HepG2 (cell line): ENCODE results near the gene CLASRP. TPM values are rescaled to one million over a fixed set of nuclear protein-coding genes. Genes with fewer than 3 reads are reported as not detected.

Experiments
- ATF1 ChIP-seq: IDR thresholded peaks from 2 replicates; pipeline ENCODE4 v1.6.1; 2016; ENCODE audit warnings: mild to moderate bottlenecking, control low read depth
- CENPT ChIP-seq: sonication (generic); formaldehyde crosslinking; IDR thresholded peaks from 2 replicates; pipeline ENCODE4 v1.8.0; 2022; ENCODE audit warnings: low read depth, mild to moderate bottlenecking, moderate library complexity, missing genetic modification reagents
- ELF3 ChIP-seq: IDR thresholded peaks from 2 replicates; pipeline ENCODE4 v1.6.1; 2016; ENCODE audit warnings: missing genetic modification reagents, missing compliant biosample characterization
- HES4 ChIP-seq: sonication (generic); formaldehyde crosslinking; IDR thresholded peaks from 2 replicates; pipeline ENCODE4 v1.9.0; 2021; ENCODE audit warnings: mild to moderate bottlenecking, missing genetic modification reagents, borderline replicate concordance
- KLF9 ChIP-seq: IDR thresholded peaks from 2 replicates; pipeline ENCODE4 v1.6.1; 2016; ENCODE audit warnings: low read depth
- MYNN ChIP-seq: sonication (generic); formaldehyde crosslinking; IDR thresholded peaks from 2 replicates; pipeline ENCODE4 v1.4.0; 2020; ENCODE audit warnings: mild to moderate bottlenecking, low read depth, missing genetic modification reagents
- SSRP1 ChIP-seq: IDR thresholded peaks from 2 replicates; pipeline ENCODE4 v1.6.1; 2016; ENCODE audit warnings: control low read depth
- SYNCRIP ChIP-seq: fragments of 200-400 bp; formaldehyde crosslinking; IDR thresholded peaks from 2 replicates; pipeline ENCODE4 v1.6.1; 2018; ENCODE audit warnings: mild to moderate bottlenecking, low read depth, low read length; ENCODE audit not compliant: insufficient read depth
- XRCC5 ChIP-seq: fragments of 200-400 bp; formaldehyde crosslinking; optimal IDR thresholded peaks from 2 replicates; pipeline ENCODE3; 2017; ENCODE audit warnings: mild to moderate bottlenecking, low read length
- ZBTB20 ChIP-seq: sonication (generic); formaldehyde crosslinking; IDR thresholded peaks from 2 replicates; pipeline ENCODE4 v1.8.1; 2023; ENCODE audit warnings: missing genetic modification reagents, low read depth, mild to moderate bottlenecking, borderline replicate concordance
- ZBTB33 ChIP-seq: sonication (generic); formaldehyde crosslinking; IDR thresholded peaks from 2 replicates; pipeline ENCODE4 v1.4.0; 2020; ENCODE audit warnings: missing genetic modification reagents
- ZBTB49 ChIP-seq: sonication (generic); formaldehyde crosslinking; IDR thresholded peaks from 2 replicates; pipeline ENCODE4 v1.4.0; 2020; ENCODE audit warnings: missing genetic modification reagents, borderline replicate concordance
- ZFP91 ChIP-seq: sonication (generic); formaldehyde crosslinking; IDR thresholded peaks from 2 replicates; pipeline ENCODE4 v1.9.0; 2022; ENCODE audit warnings: missing genetic modification reagents, mild to moderate bottlenecking, borderline replicate concordance
- ZNF232 ChIP-seq: sonication (generic); formaldehyde crosslinking; IDR thresholded peaks from 2 replicates; pipeline ENCODE4 v1.4.0; 2020; ENCODE audit warnings: missing genetic modification reagents, borderline replicate concordance
- ZNF234 ChIP-seq: sonication (generic); formaldehyde crosslinking; conservative IDR thresholded peaks from 2 replicates; pipeline ENCODE4 v1.5.1; 2020; ENCODE audit warnings: mild to moderate bottlenecking, missing genetic modification reagents
- ZNF30 ChIP-seq: sonication (generic); formaldehyde crosslinking; IDR thresholded peaks from 2 replicates; pipeline ENCODE4 v1.5.0; 2020; ENCODE audit warnings: mild to moderate bottlenecking, missing genetic modification reagents
- ZNF383 ChIP-seq: sonication (generic); formaldehyde crosslinking; IDR thresholded peaks from 2 replicates; pipeline ENCODE4 v1.4.0; 2020; ENCODE audit warnings: missing genetic modification reagents, mild to moderate bottlenecking, borderline replicate concordance
- ZNF543 ChIP-seq: sonication (generic); formaldehyde crosslinking; IDR thresholded peaks from 2 replicates; pipeline ENCODE4 v1.4.0; 2020; ENCODE audit warnings: mild to moderate bottlenecking, missing genetic modification reagents
- ZNF557 ChIP-seq: sonication (generic); formaldehyde crosslinking; IDR thresholded peaks from 2 replicates; pipeline ENCODE4 v1.4.0; 2020; ENCODE audit warnings: missing genetic modification reagents
- ZNF563 ChIP-seq: sonication (generic); formaldehyde crosslinking; IDR thresholded peaks from 2 replicates; pipeline ENCODE4 v1.8.0; 2022; ENCODE audit warnings: mild to moderate bottlenecking, moderate library complexity, missing genetic modification reagents
- ZNF576 ChIP-seq: sonication (generic); formaldehyde crosslinking; IDR thresholded peaks from 2 replicates; pipeline ENCODE4 v1.4.0; 2020; ENCODE audit warnings: mild to moderate bottlenecking, missing genetic modification reagents
- ZNF598 ChIP-seq: sonication (generic); formaldehyde crosslinking; IDR thresholded peaks from 2 replicates; pipeline ENCODE4 v1.5.1; 2020; ENCODE audit warnings: mild to moderate bottlenecking, missing genetic modification reagents, borderline replicate concordance
- ZNF878 ChIP-seq: sonication (generic); formaldehyde crosslinking; IDR thresholded peaks from 2 replicates; pipeline ENCODE4 v1.8.1; 2023; ENCODE audit warnings: mild to moderate bottlenecking, missing genetic modification reagents, moderate library complexity
- ZSCAN29 ChIP-seq: sonication (generic); formaldehyde crosslinking; conservative IDR thresholded peaks from 2 replicates; pipeline ENCODE4 v1.4.0; 2020; ENCODE audit warnings: mild to moderate bottlenecking, missing genetic modification reagents
- polyA plus RNA-seq, 8 experiments: library from polyadenylated mRNA; depleted of rRNA in 3 of 8; stranded (reverse) in 7 of 8; unstranded in 1 of 8; fragments of >200 nt; fragmentation: Illumina TruSeq in 4 of 8; extraction: Trizol in 4 of 8; gene quantifications; 2 replicates each; pipeline versions ENCODE4 v1.2.1 to v1.2.3, GENCODE V29; 2011 to 2016; ENCODE audit warnings: low read depth in 4 of 8, missing spikeins in 1 of 8, mixed read lengths in 1 of 8; ENCODE audit not compliant: insufficient read depth in 1 of 8
- total RNA-seq, 5 experiments: library from RNA; depleted of rRNA; stranded (reverse); fragments of >200 nt; fragmentation: Illumina TruSeq; extraction: Trizol; gene quantifications; 2 replicates each; pipeline ENCODE4 v1.2.3, GENCODE V29; 2016; ENCODE audit warnings: low read depth in 1 of 5

CLASRP gene
- total and polyA plus RNA-seq, 2 of the 13 experiments (the other 11 are each of a cell fraction or from before 2014, with no cell fraction given): 32.0 to 51.4 TPM

- no peak for TF ChIP-seq SYNCRIP
- peak; percentile 92 for TF ChIP-seq CENPT (CRISPR knock-in tag)
- 0 out of 2 replicates have a peak, but pooled peaks have one; percentile 59 for TF ChIP-seq ZNF234 (CRISPR knock-in tag)
- TF ChIP-seq ZBTB49 (CRISPR knock-in tag): 0 out of 2 replicates have a peak, but pooled peaks have one; percentile 37
- no peak for TF ChIP-seq SSRP1 (CRISPR knock-in tag)
- peak; percentile 85; the same call in 1 of the 2 replicates for TF ChIP-seq ZNF543 (CRISPR knock-in tag)
- peak; percentile 76; the same call in 1 of the 2 replicates for TF ChIP-seq ZNF557 (CRISPR knock-in tag)
- no peak for TF ChIP-seq ATF1 (CRISPR knock-in tag)
- TF ChIP-seq XRCC5: peak; percentile 97
- no peak; the same call in 1 of the 2 replicates for TF ChIP-seq ZBTB20 (CRISPR knock-in tag)
- TF ChIP-seq ZNF598 (CRISPR knock-in tag): 0 out of 2 replicates have a peak, but pooled peaks have one; percentile 56
- 0 out of 2 replicates have a peak, but pooled peaks have one; percentile 48 for TF ChIP-seq MYNN (CRISPR knock-in tag)
- peak; percentile 80 for TF ChIP-seq ELF3
- no peak for TF ChIP-seq KLF9 (CRISPR knock-in tag)
- peak; percentile 95 for TF ChIP-seq ZFP91 (CRISPR knock-in tag)
- TF ChIP-seq ZNF563 (CRISPR knock-in tag): peak; percentile 95; the same call in 1 of the 2 replicates
- no peak for TF ChIP-seq ZNF383 (CRISPR knock-in tag)
- TF ChIP-seq ZNF576 (CRISPR knock-in tag): no peak
- peak; percentile 50; the same call in 1 of the 2 replicates for TF ChIP-seq ZBTB33 (CRISPR knock-in tag)
- TF ChIP-seq ZNF878: no peak; the same call in 1 of the 2 replicates
- TF ChIP-seq HES4: peak; percentile 96
- TF ChIP-seq ZSCAN29 (CRISPR knock-in tag): no peak
- TF ChIP-seq ZNF232 (CRISPR knock-in tag): peak; percentile 81; the same call in 1 of the 2 replicates
- TF ChIP-seq ZNF30 (CRISPR knock-in tag): no peak
These were observed 40.4 kb downstream of the CLASRP start, which contains the start of gene GEMIN7 (continued) for GRCh38 chr19:45079063-45079910.
